HG02763 (cell line): Measurements from ENCODE around the gene VPS33B.
"Not testable (repeated sequence)": the region's sequence is repeated elsewhere in the genome, so short reads cannot be mapped to it uniquely, and the experiment has no call there.

Experiments used
- ATAC-seq: cut with Tn5 transposase; IDR thresholded peaks from one replicate; pipeline ENCODE4 v1.9.1; 2021; ENCODE audit warnings: mild to moderate bottlenecking, moderate library complexity; ENCODE audit not compliant: unreplicated experiment

The VPS33B gene

DNA sequence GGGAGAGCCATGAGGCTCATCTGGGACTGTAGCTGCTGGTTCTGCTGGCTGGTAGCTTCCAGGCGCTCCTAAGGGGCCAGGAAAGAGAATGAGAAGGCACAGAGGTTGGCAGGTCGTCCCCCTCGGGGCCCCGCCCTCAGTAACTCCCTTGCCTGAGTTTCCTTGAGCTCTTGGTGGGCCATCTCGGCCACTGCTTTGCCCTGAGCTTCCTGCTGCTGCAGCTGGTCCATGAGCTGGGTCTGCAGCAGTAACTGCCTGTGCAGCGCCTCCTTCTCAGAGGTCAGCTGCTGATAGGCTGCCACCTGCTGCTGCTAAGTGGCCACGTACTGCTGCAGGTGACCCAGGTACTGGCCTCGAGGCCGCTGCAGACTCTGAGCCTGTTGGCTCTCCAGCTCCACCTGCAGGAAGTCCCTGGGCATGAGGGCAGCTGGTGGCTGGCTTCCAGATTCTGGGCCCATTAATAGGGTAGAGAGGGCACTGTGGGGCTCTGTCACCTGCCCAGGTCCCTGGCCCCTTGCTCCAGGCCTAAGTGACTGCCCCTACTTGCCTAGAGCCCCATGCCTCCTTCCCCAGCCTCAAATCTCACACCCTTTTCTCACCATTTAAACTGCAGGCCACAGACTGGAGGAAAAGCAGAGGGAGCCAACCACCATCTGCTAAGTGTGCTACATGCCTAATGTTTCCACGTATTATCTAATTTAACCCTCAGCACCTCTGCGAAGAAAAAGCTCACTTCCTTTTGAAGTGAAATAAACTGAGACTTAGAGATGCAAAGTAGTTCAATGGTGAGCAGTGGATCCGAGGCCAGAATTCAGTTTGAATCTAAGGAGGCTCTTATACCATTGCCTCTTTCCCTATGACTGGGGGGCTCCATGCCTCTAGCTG lies 10.8 kb upstream of the VPS33B start:
- ATAC-seq = no peak

DNA sequence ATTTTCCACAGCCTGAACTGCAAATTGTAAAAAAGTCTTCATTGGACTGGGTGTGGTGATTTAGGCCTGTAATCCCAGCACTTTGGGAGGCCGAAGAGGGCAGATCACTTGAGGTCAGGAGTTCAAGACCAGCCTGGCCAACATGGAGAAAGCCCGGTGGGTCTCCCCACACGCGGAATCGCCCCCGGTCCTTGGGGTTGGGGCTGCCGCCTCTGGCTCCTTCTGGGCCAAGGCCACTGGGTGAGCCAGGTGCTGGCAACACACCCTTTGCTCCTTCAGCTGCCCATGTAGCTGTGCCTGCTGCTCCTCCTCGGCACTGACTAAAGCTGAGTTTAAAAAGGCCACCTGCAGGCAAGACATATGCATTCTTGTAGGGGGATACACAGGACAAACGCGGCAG lies 9.4 kb upstream of the VPS33B start:
- ATAC-seq = no peak

DNA sequence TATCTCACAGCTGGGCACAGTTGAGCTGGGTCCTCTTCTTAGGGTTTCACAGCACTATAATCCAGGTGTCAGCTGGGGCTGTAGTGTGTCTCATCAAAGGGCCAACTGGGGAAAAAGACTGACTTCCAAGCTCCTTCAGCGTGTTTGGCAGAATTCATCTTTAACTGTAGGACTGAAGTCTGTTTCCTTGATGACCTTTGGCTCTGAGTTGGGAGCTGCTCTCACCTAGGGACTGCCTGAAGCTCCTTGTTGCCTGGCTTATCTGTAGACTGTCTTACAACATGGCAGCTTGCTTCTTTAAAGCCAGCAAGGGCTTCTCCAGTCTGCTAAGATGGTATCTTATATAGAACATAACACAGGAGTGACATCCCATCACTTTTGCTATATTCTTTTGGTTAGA lies 5.3 kb upstream of the VPS33B start:
- ATAC-seq = no peak

DNA sequence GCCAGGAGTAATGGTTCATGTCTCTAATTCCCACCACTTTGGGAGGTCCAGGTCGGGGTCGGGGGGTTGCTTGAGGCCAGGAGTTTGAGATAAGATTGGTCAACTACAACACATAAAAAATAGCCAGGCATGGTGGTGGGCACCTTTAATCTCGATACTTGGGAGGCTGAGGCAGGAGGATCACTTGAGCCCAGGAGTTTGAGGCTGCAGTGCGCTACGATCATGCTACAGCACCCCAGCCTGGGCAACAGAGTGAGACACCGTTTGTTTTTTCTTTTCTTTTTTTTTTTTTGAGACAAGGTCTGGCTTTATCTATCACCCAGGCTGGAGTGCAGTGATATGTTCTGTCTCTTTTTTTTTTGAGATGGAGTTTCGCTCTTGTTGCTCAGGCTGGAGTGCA lies 1.3 kb upstream of the VPS33B start:
- ATAC-seq = no peak

DNA sequence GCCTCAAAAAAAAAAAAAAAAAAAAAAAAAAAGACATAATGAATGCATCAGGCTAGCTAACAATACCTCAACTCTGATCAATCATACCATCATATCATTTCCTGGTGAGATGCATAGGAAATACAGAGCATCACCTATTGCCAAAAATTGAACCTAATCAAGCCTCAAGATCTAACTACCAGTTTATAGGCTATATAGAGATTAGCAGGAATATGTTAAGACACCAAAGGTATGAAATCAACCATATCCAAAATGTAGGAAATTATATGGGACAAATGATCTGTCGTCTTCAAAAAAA lies 387 bp upstream of the VPS33B start:
- ATAC-seq = no peak

DNA sequence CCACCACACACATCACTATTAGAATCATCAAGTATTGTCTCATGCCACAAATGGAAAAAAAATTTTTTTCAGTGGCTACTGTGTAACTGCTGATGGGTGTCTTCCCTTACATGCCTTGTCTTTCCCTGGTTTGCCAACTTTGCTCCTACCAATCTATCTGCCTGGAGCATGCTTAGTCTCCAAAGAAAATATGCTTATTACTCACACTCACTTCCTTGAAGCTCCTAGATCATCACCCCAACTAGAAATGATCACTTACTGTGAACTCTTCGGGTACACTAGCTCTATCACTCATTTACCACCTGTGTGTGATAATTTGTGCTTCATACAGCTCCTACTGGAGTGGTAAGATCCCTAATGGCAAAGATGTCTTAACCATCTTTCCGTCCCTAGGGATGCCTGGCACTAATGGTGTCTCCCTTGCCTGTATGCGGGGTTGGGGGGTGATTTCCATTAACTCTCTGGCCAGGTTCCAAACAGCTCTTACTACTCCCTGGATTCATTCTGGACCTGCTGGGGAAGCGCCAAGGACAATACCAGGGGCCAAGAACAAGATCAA lies 799 bp downstream of the VPS33B start:
- no peak for ATAC-seq

DNA sequence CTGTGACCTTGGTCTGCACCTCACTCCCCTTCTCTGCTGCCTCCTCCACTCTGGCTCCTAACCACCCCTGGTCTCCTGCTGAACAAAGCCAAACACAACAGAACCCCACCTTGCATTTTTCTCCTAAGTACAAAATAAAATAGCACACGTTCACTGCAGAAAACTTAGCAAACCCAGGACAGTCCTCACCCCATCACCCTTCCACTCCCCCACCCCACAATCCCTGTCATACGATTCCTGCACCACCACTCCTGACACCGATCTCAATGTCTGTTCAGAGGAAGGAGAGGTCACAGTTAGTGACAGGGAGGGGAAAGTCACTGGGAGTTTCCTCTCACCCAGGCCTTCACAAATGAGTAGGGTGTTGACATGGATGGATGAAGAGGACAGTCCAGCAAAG lies 4.2 kb downstream of the VPS33B start:
- no peak for ATAC-seq

DNA sequence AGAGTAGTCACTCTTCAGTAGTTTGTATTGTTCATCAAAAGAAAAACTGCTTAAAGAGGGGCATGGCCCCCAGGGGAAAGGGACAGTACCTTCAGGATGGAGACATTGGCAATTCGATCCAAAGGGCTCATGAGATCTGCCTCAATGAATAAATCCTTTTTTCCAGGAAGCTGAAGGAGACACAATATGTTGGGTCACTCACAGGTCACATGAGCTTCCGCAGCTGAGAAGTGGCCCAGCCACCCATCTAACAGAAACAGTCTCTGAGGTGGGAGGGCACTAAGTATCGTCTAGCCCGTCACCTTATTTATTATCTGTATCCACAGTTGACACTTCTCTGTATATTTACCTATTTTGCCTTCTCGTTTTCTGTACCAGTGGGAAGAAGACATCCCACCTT lies 4.7 kb downstream of the VPS33B start:
- no peak for ATAC-seq

DNA sequence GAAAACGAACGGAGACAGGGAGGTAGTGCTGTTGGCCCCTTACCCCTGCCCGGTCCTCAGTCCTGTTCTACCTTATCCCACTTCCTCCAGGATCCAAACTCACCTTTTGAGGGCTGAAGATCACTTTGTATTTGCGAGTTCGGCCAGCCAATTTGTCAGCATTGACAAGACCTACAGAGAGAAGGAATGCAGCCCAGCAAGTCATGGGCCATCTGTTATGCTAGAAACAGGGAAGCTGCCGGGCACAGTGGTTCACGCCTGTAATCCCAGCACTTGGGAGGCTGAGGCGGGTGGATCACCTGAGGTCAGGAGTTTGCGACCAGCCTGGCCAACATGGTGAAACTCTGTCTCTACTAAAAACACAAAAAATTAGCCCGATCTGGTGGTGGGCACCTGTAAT lies 8.7 kb downstream of the VPS33B start:
- ATAC-seq = not testable (repeated sequence)

DNA sequence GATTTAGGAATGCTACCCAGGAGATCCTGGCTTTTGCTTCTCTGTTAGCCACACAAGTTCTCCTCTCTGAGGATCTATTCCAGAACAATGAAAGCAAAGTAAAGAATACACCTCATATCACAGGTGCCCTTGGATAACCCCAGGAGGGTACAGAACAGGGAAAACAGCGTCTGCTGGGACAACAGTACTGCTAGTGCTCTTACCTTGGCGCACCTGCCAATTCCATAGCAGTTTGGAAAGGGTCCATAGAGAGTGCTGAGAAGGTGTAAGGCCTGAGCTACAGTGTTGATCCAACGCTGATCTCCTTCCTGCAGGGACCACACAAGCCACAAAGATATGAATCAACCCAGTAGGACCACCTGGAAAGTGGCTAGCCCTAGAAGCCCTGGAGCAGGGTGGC lies 15.1 kb downstream of the VPS33B start:
- ATAC-seq = no peak

DNA sequence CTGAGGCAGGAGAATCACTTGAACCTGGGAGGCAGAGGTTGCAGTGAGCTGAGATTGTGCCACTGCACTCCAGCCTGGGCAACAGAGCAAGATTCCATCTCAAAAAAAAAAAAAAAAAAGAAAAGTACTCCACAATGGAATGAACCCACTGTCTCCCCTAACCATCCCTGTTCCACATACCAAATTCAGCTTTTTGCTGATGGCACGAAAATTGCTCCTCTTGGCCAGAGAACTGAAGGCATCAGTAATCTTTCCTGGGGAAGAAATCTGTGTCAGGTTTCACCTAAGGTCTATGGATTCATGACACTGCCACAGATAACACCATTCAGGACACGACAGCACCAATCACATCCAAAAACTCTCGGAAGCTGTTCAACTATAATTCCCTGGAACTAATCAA lies 21.2 kb downstream of the VPS33B start:
- no peak for ATAC-seq

DNA sequence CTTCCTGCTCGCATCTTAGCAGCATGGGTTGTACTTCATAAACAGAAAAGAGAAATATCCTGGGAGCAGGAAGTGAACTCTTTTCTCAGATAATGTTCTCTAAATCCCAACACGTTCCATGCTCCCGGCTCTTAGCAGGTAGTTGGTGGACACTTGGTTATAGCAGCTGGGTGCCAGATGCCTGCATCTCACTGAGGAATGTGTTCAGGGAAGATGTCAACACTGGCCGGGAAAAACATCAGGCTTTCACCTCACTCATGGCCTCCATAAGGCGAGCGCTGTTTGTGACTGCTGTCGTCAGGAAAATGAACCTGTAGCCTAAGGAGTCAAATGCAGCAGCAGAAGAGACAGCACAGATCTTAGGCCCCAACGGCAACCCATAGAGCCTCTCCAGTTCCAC lies 23.7 kb downstream of the VPS33B start:
- ATAC-seq = no peak

DNA sequence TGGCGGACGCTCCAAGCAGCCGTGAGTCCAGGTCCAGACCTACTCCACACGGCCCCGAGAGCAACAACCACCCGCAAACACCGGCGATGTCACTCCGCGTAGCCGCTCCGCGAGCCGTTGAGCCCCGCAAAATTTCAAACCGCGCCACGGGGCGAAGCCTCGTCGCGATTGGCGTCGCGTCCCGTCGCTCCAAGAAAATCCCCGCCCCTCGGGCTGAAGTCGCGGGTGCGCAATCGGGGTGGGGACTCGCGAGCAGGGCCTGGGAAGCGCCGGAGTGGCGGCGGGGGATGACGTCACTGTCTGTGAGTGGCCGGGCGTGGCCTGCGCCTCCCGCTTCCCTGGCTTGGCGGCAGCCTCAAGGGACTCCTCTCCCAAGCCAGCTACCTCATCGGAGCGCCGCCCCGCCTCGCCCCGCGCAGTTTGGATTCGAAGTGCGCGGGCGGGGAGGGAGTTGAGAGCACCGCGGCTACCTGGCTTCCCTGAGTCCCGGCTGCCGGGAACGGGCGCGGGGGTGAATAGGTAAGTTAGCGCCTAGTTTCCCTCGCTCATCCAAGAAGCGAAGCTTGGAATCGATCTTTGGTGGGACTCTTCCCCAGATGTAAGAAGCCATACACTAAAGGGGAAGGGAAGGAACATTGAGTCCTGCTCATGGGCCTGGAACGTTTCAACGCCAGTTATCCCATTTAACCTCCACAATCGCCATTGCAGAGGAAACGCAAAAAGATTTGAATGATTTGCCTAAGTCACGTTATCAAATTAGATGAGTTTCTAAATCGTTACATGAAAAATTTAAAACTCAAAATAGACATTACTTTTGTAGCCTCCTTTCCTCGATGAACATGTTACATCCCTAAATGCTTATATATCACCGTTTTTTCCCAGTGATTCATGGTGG lies 27.7 kb downstream of the VPS33B start, which contains the start of gene PRC1:
PRC1 (minus strand) TSS at position 119 of the 895 bp plus-strand sequence; CDS start at position 1, 118 bp downstream.
- peak; percentile 93 for ATAC-seq

DNA sequence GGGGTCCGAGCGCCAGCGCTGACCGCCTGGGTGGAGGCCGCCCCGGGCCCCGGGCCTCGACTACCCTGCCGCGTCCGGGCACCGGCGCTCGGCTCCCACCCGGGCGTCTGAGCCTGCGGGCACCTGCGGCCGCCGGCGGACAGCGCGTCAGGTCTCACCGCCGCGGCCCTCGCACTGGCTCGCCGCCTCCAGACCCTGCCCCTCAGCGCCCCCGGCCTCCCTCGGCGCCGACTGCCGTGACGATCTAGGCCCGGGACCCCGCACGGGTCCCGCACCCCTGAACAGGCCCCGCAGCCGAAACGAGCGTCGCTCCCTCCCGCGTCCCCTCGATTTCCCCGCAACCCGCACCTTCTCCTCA lies 28.4 kb downstream of the VPS33B start:
- peak; percentile 7 for ATAC-seq

DNA sequence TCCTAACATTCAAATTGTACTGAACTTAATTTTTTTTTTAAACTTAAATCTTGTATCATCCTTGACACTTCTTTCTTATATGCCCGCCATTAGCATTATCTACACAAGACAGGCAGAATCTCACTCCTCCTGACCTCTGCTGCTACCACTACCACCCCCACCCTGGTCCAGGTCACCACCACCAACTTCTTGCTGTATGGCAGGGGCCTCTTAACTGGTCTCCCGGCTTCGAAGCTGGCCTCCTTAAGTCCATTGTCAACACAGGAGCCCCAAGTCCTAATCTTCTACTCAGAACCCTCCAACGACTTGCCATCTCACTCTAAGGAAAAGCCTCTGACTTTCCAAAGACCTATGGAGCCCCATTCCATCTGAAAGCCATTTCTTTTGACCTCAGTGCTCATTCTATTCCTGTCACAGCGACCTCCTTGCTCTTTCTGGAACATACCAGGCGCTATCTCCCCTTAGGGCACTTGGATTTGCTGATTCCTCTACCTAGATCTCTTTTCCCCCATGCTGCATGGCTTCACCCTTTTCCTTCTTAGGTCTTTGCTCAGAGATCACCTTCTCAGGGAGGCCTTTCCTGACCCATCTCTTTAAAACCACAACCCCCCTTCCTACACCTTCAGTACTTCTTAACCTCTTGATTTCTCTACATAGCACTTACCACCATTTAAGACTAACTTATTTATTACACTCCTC lies 30.7 kb downstream of the VPS33B start:
- no peak for ATAC-seq

DNA sequence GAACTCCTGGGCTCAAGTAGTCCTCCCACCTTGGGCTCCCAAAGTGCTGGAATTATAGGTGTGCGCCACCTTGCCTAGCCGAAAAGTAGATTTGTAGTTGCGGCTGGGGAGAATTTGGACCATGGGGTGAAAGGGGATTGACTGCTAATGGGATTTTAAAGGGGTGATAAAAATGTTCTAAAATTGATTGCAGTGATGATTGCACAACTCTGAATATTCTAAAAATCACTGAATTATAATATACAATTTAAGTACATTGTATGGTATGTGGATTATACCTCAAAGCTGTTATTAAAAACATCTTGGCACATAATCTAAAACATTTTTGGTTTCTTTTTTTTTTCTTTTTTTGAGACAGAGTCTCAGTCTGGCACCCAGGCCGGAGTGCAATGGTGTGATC lies 31.9 kb downstream of the VPS33B start:
- ATAC-seq = no peak

DNA sequence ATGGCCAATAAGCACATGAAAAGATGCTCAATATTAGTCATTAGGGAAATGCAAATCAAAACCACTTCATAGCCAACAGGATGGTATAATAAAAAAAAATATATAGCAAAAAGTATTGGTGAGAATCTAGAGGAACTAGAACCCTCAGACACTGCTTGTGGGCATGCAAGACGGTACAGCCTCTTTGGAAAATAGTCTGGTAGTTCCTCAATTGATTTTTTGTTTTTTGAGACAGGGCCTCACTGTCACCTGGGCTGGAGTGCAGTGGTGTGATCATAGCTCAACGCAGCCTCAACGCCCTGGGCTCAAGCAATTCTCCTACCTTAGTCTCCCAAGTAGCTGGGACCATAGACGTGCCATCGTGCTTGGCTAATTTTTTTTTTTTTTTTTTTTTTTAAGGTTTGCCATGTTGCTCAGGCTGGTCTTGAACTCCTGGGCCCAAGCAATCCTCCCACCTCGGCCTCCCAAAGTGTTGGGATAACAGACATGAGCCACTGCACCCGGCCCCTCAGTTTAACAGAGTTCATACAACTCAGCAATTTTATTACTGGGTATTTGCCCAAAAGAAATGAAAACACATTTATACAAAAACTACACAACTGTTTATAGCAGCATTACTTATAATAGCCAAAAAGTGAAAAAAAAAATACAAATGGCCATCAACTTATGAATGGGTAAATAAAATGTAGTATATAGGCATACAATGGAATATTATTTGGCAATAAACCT lies 33.2 kb downstream of the VPS33B start:
- no peak for ATAC-seq

DNA sequence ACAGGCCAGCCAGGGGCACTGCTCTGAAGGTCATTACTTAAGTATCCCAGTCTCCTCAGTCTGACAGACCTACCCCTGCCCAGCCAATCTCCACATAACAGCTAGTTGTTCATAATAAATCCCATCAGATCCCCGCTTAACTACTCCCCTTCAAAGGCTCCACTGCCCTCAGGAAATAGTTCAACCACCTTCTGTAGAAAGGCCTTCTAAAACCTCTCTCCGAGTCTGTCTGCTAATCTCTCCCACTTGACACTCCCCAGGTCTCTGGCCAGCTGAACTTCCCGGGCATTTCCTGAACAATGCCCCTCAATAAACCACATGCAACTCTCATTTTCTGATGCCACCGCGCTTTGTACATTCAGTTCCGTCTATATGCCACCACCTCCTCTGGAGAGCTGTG lies 34.1 kb downstream of the VPS33B start:
- ATAC-seq = no peak

DNA sequence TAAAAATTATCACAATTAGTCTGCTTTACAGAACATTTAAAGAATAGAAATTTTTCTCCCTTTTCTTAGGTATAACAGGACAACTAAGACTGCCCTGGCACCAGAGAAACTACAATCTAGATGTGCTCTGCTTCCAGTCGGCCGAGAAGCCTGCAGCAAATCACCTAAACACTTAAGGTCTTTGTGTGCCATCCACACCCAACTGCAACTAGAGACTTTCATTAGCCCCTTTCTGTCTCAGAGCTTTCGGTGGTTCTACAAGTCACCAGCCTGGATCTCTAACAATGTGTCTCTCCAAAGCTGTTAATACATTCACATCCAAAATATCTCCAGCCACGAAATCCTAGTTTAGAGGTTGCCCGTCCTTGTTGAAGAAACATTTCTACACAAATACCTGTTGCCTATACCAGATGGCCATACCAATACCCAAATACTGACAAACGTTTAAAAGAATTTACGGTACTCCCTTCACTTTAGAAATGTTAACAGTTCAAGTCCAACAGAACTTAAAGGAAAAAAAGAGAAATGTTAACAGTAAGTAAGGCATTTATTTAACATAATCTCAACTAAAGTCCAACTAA lies 34.7 kb downstream of the VPS33B start:
- ATAC-seq = no peak

DNA sequence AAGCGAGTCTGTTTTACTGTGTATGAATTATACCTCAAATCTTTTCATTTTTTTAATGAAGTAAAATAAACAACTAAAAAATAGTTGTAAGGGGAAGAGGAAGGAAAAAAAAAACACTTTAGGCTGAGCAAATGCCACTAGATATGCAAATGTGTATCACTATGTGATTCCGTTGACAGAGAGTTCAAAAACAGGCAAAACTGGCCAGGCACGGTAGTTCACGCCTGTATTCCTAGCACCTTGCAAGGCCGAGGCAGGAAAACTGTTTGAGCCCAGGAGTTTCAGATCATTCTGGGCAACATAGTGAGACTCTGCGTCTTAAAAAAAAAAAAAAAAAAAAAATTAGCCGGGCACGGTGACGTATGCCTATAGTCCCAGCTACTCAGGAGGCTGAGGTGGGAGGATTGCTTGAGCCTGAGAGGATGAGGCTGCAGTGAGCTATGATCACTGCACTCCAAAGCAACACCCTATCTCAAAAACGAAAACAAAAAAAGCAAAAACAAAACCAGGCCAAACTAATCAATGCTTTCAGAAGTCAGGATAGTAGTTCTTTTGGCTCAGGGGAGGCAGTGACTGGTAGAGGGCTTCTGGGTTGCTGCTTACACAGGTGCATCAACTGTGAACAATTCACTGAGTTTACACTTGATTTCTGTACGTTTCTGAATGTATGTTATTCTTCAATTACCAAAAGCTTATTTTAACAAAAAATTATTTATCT lies 35.4 kb downstream of the VPS33B start:
- ATAC-seq = no peak
